Mesenchymal stem cell (in vitro differentiated cells and primary cell): ENCODE data around the gene RBBP4.

ENCODE experiments used
- DNase-seq: peaks from one replicate; pipeline ENCODE4 v3.0.0-alpha.2; 2013
- H2AFZ ChIP-seq: one replicate; pipeline ENCODE4 v1.6.1; 2013; ENCODE audit warnings: low read depth, mild to moderate bottlenecking, control low read depth, inconsistent platforms, low read length, moderate library complexity
- H2AK5ac ChIP-seq: 2 replicates; pipeline ENCODE4 v1.6.1; 2013; ENCODE audit warnings: low read length, moderate library complexity, mild to moderate bottlenecking, inconsistent platforms; ENCODE audit not compliant: severe bottlenecking
- H2BK120ac ChIP-seq: one replicate; pipeline ENCODE4 v1.6.1; 2013; ENCODE audit warnings: low read depth, mild to moderate bottlenecking, inconsistent platforms, low read length, moderate library complexity
- H2BK12ac ChIP-seq, 2 experiments: one replicate each; pipeline ENCODE4 v1.6.1; 2013; ENCODE audit warnings: inconsistent platforms in 2 of 2, low read length in 2 of 2, mild to moderate bottlenecking in 2 of 2, moderate library complexity in 2 of 2, control low read depth in 1 of 2
- H2BK15ac ChIP-seq: one replicate; pipeline ENCODE4 v1.6.1; 2013; ENCODE audit warnings: mild to moderate bottlenecking, low read depth, inconsistent platforms; ENCODE audit not compliant: poor library complexity, severe bottlenecking
- H2BK5ac ChIP-seq: 2 replicates; pipeline ENCODE4 v1.6.1; 2013; ENCODE audit warnings: low read depth, mild to moderate bottlenecking, low read length, control low read depth, inconsistent platforms; ENCODE audit not compliant: poor library complexity, severe bottlenecking
- H3K14ac ChIP-seq, 2 experiments: one replicate each; pipeline ENCODE4 v1.6.1; 2013; ENCODE audit warnings: inconsistent platforms in 2 of 2, low read length in 2 of 2, control low read depth in 1 of 2, mild to moderate bottlenecking in 1 of 2, moderate library complexity in 1 of 2
- H3K18ac ChIP-seq, 2 experiments: one replicate each; pipeline ENCODE4 v1.6.1; 2013; ENCODE audit warnings: inconsistent platforms in 2 of 2, low read length in 2 of 2, control low read depth in 1 of 2, low read depth in 1 of 2, mild to moderate bottlenecking in 1 of 2
- H3K23ac ChIP-seq, 2 experiments: one replicate each; pipeline ENCODE4 v1.6.1; 2013; ENCODE audit warnings: inconsistent platforms in 2 of 2, low read length in 2 of 2, mild to moderate bottlenecking in 2 of 2, moderate library complexity in 2 of 2, control low read depth in 1 of 2
- H3K27ac ChIP-seq: 2 replicates; pipeline ENCODE4 v1.5.1; 2013; ENCODE audit warnings: mild to moderate bottlenecking, moderate library complexity, low read length, control low read depth, inconsistent platforms; ENCODE audit not compliant: poor library complexity, severe bottlenecking
- H3K27me3 ChIP-seq, 2 experiments: 2 replicates each; pipeline versions ENCODE4 v1.6.1 to v1.7.0; 2013; ENCODE audit warnings: low read length in 2 of 2, mild to moderate bottlenecking in 2 of 2, moderate library complexity in 2 of 2, control low read depth in 1 of 2, inconsistent platforms in 1 of 2; ENCODE audit not compliant: control insufficient read depth in 1 of 2, insufficient read depth in 1 of 2
- H3K36me3 ChIP-seq, 2 experiments: 2 replicates each; pipeline versions ENCODE4 v1.6.1 to v1.7.0; 2013; ENCODE audit warnings: low read length in 2 of 2, control low read depth in 1 of 2, inconsistent platforms in 1 of 2, low read depth in 1 of 2, mild to moderate bottlenecking in 1 of 2; ENCODE audit not compliant: insufficient read depth in 2 of 2, control insufficient read depth in 1 of 2
- H3K4ac ChIP-seq, 2 experiments: one replicate each; pipeline ENCODE4 v1.6.1; 2013; ENCODE audit warnings: inconsistent platforms in 2 of 2, low read length in 2 of 2, mild to moderate bottlenecking in 2 of 2, moderate library complexity in 2 of 2, control low read depth in 1 of 2, low read depth in 1 of 2
- H3K4me1 ChIP-seq: 2 replicates; pipeline ENCODE4 v1.6.1; 2013; ENCODE audit warnings: low read depth, low read length, control low read depth; ENCODE audit not compliant: control insufficient read depth, insufficient read depth
- H3K4me2 ChIP-seq: 2 replicates; pipeline ENCODE4 v1.6.1; 2013; ENCODE audit warnings: low read length, mild to moderate bottlenecking, inconsistent platforms; ENCODE audit not compliant: poor library complexity, severe bottlenecking
- H3K4me3 ChIP-seq, 2 experiments: 2 replicates each; pipeline versions ENCODE4 v1.5.1 to v1.7.0; 2013; ENCODE audit warnings: low read length in 2 of 2, mild to moderate bottlenecking in 2 of 2, control low read depth in 1 of 2, low read depth in 1 of 2; ENCODE audit not compliant: insufficient read depth in 1 of 2
- H3K79me1 ChIP-seq: replicated peaks from 2 replicates; pipeline ENCODE4 v1.6.1; 2013; ENCODE audit warnings: mild to moderate bottlenecking, control low read depth, low read length, inconsistent platforms; ENCODE audit not compliant: poor library complexity, severe bottlenecking
- H3K9ac ChIP-seq: 2 replicates; pipeline ENCODE4 v1.7.0; 2013; ENCODE audit warnings: mild to moderate bottlenecking, low read length, moderate library complexity
- H3K9me3 ChIP-seq: 2 replicates; pipeline ENCODE4 v1.7.0; 2013; ENCODE audit warnings: mild to moderate bottlenecking, low read length; ENCODE audit not compliant: control insufficient read depth
- H4K8ac ChIP-seq: one replicate; pipeline ENCODE4 v1.6.1; 2013; ENCODE audit warnings: inconsistent platforms, mild to moderate bottlenecking, low read length, moderate library complexity
- H4K91ac ChIP-seq: one replicate; pipeline ENCODE4 v1.6.1; 2013; ENCODE audit warnings: mild to moderate bottlenecking, low read length, inconsistent platforms
- whole genome bisulfite sequencing: methylation state at CpG from one replicate; pipeline ENCODE4 v1.1.7; 2013; ENCODE audit warnings: mixed read lengths; 5-methylcytosine and 5-hydroxymethylcytosine counted together

Gene RBBP4

GRCh38 chr1:32632829-32633228 lies 18.2 kb upstream of the RBBP4 start:
- Histone ChIP-seq H3K4ac (no peak overlapping the region), H3K4me2 (no peak overlapping the region), H3K9ac (no peak overlapping the region)

GRCh38 chr1:32635508-32636277 lies 15.3 kb upstream of the RBBP4 start:
- DNase-seq: no peak
- WGBS: 90% methylated on average over 6 of the region's 8 CpGs
- Histone ChIP-seq H3K9ac (no peak overlapping the region), H2BK120ac (no peak overlapping the region), H2AFZ (no peak overlapping the region), H3K4me2 (no peak overlapping the region), H3K4me3 (no peak overlapping the region), H3K79me1 (peaks cover 23% of the 10 kb centered on the region), H2BK5ac (no peak overlapping the region), H4K8ac (no peak overlapping the region), H3K4ac (no peak overlapping the region), H3K18ac (no peak overlapping the region), H2AK5ac (no peak overlapping the region), H4K91ac (no peak overlapping the region), H3K9me3 (no peaks in the 10 kb centered on the region), H2BK15ac (no peak overlapping the region), H3K14ac (no peak overlapping the region), H3K4me1 (peaks cover 4% of the 10 kb centered on the region), H2BK12ac (no peak overlapping the region), H3K27me3 (no peaks in the 10 kb centered on the region), H3K23ac (no peak overlapping the region), H3K36me3 (peaks cover 11 to 35% of the 10 kb centered on the region in 2 experiments), H3K27ac (no peak overlapping the region)

More at GRCh38 chr1:32632829-32633228, 18.2 kb upstream of the RBBP4 start:
- H3K27me3 ChIP-seq: no peaks in the 10 kb centered on the region
- peaks cover 29 to 46% of the 10 kb centered on the region in 2 experiments for H3K36me3 ChIP-seq
- H2BK120ac ChIP-seq: no peak overlapping the region
- H3K4me1 ChIP-seq: no peaks in the 10 kb centered on the region
- no peak overlapping the region for H3K4me3 ChIP-seq
- no peak overlapping the region for H3K23ac ChIP-seq
- H3K27ac ChIP-seq: no peak overlapping the region
- no peak overlapping the region for H4K8ac ChIP-seq
- DNase-seq: no peak
- no peak overlapping the region for H2BK15ac ChIP-seq
- H2AK5ac ChIP-seq: no peak overlapping the region
- whole genome bisulfite sequencing: 74% methylated on average over 2 of the region's 2 CpGs
- no peak overlapping the region for H3K14ac ChIP-seq
- H4K91ac ChIP-seq: no peak overlapping the region
- no peak overlapping the region for H3K18ac ChIP-seq
- H2BK12ac ChIP-seq: no peak overlapping the region
- peaks cover 30% of the 10 kb centered on the region for H3K79me1 ChIP-seq
- H2BK5ac ChIP-seq: no peak overlapping the region
- H2AFZ ChIP-seq: no peak overlapping the region
- no peaks in the 10 kb centered on the region for H3K9me3 ChIP-seq

GRCh38 chr1:32636914-32637645 lies 13.9 kb upstream of the RBBP4 start:
- Histone ChIP-seq H4K8ac (no peak overlapping the region), H2BK120ac (peak overlapping the region; percentile 8), H3K4me3 (no peak overlapping the region), H3K27ac (no peak overlapping the region), H3K4me2 (no peak overlapping the region), H2BK5ac (no peak overlapping the region), H3K4me1 (peaks cover 4% of the 10 kb centered on the region), H3K18ac (no peak overlapping the region), H3K79me1 (peaks cover 22% of the 10 kb centered on the region), H3K9me3 (no peaks in the 10 kb centered on the region), H3K27me3 (no peaks in the 10 kb centered on the region), H3K36me3 (peaks cover 4 to 27% of the 10 kb centered on the region in 2 experiments), H4K91ac (no peak overlapping the region), H3K4ac (no peak overlapping the region), H3K9ac (no peak overlapping the region), H2BK12ac (no peak overlapping the region), H2BK15ac (no peak overlapping the region), H3K23ac (no peak overlapping the region), H3K14ac (no peak overlapping the region), H2AFZ (no peak overlapping the region), H2AK5ac (no peak overlapping the region)
- 92% methylated on average over 16 of the region's 16 CpGs for WGBS
- no peak for DNase-seq

- H3K36me3 ChIP-seq: peaks cover 0 to 8% of the 10 kb centered on the region in 2 experiments
- WGBS: 94% methylated on average over 1 of the region's 1 CpG
- H4K8ac ChIP-seq: no peak overlapping the region
- H3K9me3 ChIP-seq: no peaks in the 10 kb centered on the region
- no peaks in the 10 kb centered on the region for H3K27me3 ChIP-seq
- peaks cover 18% of the 10 kb centered on the region for H3K79me1 ChIP-seq
- no peak for DNase-seq
- no peak overlapping the region for H2BK5ac ChIP-seq
- H3K4me1 ChIP-seq: peaks cover 4% of the 10 kb centered on the region
- H3K18ac ChIP-seq: no peak overlapping the region
- H3K23ac ChIP-seq: no peak overlapping the region
- no peak overlapping the region for H2BK12ac ChIP-seq
- H2BK15ac ChIP-seq: no peak overlapping the region
- no peak overlapping the region for H3K4ac ChIP-seq
- no peak overlapping the region for H2AFZ ChIP-seq
- H2AK5ac ChIP-seq: no peak overlapping the region
- no peak overlapping the region for H3K27ac ChIP-seq
- no peak overlapping the region for H3K14ac ChIP-seq
- no peak overlapping the region for H3K4me2 ChIP-seq
- H4K91ac ChIP-seq: no peak overlapping the region
- H3K4me3 ChIP-seq: no peak overlapping the region
- H2BK120ac ChIP-seq: no peak overlapping the region
- H3K9ac ChIP-seq: no peak overlapping the region
Observed at GRCh38 chr1:32639489-32640075, 11.4 kb upstream of the RBBP4 start.
